Mesendoderm (in vitro differentiated cells): ENCODE results near the gene MYO15B.

ENCODE experiments used
- DNase-seq: peaks from one replicate; pipeline ENCODE4 v3.0.0; 2013
- H2AK5ac ChIP-seq: 2 replicates; pipeline ENCODE4 v1.6.1; 2013; ENCODE audit warnings: low read length, inconsistent platforms
- H2BK120ac ChIP-seq: 2 replicates; pipeline ENCODE4 v1.6.1; 2013; ENCODE audit warnings: low read depth, mild to moderate bottlenecking, low read length, moderate library complexity, mixed read lengths
- H2BK15ac ChIP-seq: replicated peaks from 2 replicates; pipeline ENCODE4 v1.6.1; 2013; ENCODE audit warnings: low read depth, mild to moderate bottlenecking, moderate library complexity
- H2BK5ac ChIP-seq: 2 replicates; pipeline ENCODE4 v1.6.1; 2013; ENCODE audit warnings: low read length, inconsistent platforms
- H3K18ac ChIP-seq: 2 replicates; pipeline ENCODE4 v1.6.1; 2013; ENCODE audit warnings: mild to moderate bottlenecking, low read length, mixed read lengths
- H3K23ac ChIP-seq: one replicate; pipeline ENCODE4 v1.6.1; 2013; ENCODE audit warnings: low read length
- H3K27ac ChIP-seq: 2 replicates; pipeline ENCODE4 v1.5.1; 2013; ENCODE audit warnings: low read depth, mild to moderate bottlenecking, inconsistent platforms, low read length, moderate library complexity
- H3K27me3 ChIP-seq: 2 replicates; pipeline ENCODE4 v1.6.1; 2013; ENCODE audit warnings: low read length, control low read depth, mild to moderate bottlenecking, inconsistent platforms; ENCODE audit not compliant: insufficient read depth, poor library complexity
- H3K36me3 ChIP-seq: 2 replicates; pipeline ENCODE4 v1.6.1; 2013; ENCODE audit warnings: low read length, inconsistent platforms; ENCODE audit not compliant: control insufficient read depth, insufficient read depth
- H3K4ac ChIP-seq: one replicate; pipeline ENCODE4 v1.6.1; 2013; ENCODE audit warnings: low read depth, mild to moderate bottlenecking, low read length, moderate library complexity
- H3K4me1 ChIP-seq: 2 replicates; pipeline ENCODE4 v1.6.1; 2013; ENCODE audit warnings: low read depth, low read length, inconsistent platforms; ENCODE audit not compliant: control insufficient read depth
- H3K4me2 ChIP-seq: 2 replicates; pipeline ENCODE4 v1.6.1; 2013; ENCODE audit warnings: low read length
- H3K4me3 ChIP-seq: 2 replicates; pipeline ENCODE4 v1.5.1; 2013; ENCODE audit warnings: mild to moderate bottlenecking, low read length
- H3K56ac ChIP-seq: one replicate; pipeline ENCODE4 v1.6.1; 2013; ENCODE audit warnings: low read length
- H3K79me1 ChIP-seq: 2 replicates; pipeline ENCODE4 v1.6.1; 2013; ENCODE audit warnings: low read length, inconsistent platforms
- H3K79me2 ChIP-seq: 2 replicates; pipeline ENCODE4 v1.6.1; 2013; ENCODE audit warnings: mild to moderate bottlenecking, low read length; ENCODE audit not compliant: control insufficient read depth, insufficient read depth
- H3K9ac ChIP-seq: 2 replicates; pipeline ENCODE4 v1.6.1; 2013; ENCODE audit warnings: low read length, inconsistent platforms
- H4K5ac ChIP-seq: one replicate; pipeline ENCODE4 v1.6.1; 2013; ENCODE audit warnings: low read length
- H4K8ac ChIP-seq: one replicate; pipeline ENCODE4 v1.6.1; 2013; ENCODE audit warnings: low read depth, mild to moderate bottlenecking, control low read depth, low read length, moderate library complexity
- WGBS: extraction: QIAGEN DNeasy Blood & Tissue Kit; methylation state at CpG from one replicate; pipeline ENCODE4 v1.1.7; 2013; ENCODE audit warnings: low lambda C conversion rate, missing lambda C conversion rate; ENCODE audit not compliant: insufficient coverage; ENCODE audit errors: extremely low coverage; 5-methylcytosine and 5-hydroxymethylcytosine counted together

Gene MYO15B

DNA sequence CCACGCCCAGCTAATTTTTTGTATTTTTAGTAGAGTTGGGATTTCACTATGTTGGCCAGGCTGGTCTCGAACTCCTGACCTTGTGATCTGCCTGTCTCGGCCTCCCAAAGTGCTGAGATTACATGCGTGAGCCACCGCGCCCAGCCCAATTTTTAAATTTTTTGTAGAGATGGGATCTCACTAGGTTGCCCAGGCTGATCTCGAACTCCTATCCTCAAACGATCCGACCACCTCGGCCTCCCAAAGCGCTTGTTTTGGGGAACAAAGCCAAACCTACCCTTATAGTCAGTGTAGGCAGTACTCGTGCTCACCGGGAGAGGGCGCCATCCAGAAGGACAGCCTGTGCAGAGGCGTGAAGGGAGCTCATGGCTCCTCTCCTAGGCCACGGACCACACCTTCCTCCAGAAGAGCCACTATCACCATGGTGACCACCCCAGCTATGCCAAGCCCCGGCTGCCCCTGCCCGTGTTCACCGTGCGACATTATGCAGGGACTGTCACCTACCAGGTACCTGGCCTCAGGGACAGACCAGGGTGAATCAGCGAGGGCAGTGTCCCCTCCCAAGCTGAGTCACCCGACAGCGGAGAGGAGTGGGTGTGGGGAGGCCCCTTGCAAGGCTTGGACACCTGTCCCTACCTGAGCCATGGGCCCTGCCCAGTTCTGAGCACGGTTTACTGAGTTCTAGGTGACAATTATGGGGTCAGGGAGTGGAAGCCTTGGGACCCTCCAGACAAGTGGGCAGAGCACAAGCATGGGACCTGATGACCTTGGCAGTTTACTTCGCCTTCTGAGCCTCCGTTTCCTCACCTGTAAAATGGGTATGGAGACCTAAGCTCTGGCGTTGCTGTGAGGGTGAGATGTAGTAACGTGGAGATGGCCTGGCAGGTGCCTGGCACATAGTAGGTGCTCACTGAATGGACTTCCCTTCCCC, 13.7 kb downstream of the MYO15B start:
- Histone ChIP-seq H3K27me3 (no peaks in the 10 kb centered on the region), H3K4me2 (no peak overlapping the region), H3K56ac (no peak overlapping the region), H3K4me3 (no peak overlapping the region), H3K36me3 (no peaks in the 10 kb centered on the region), H2BK15ac (no peak overlapping the region), H2BK5ac (no peak overlapping the region), H3K4me1 (no peaks in the 10 kb centered on the region), H3K23ac (no peak overlapping the region), H2AK5ac (no peak overlapping the region), H4K5ac (no peak overlapping the region), H3K79me2 (no peaks in the 10 kb centered on the region), H3K18ac (no peak overlapping the region), H4K8ac (no peak overlapping the region), H2BK120ac (no peak overlapping the region), H3K4ac (no peak overlapping the region), H3K79me1 (no peaks in the 10 kb centered on the region), H3K27ac (no peak overlapping the region), H3K9ac (no peak overlapping the region)
- no CpG with 5 or more reads among the region's 28 CpGs for WGBS
- DNase-seq, result peak; percentile 86

DNA sequence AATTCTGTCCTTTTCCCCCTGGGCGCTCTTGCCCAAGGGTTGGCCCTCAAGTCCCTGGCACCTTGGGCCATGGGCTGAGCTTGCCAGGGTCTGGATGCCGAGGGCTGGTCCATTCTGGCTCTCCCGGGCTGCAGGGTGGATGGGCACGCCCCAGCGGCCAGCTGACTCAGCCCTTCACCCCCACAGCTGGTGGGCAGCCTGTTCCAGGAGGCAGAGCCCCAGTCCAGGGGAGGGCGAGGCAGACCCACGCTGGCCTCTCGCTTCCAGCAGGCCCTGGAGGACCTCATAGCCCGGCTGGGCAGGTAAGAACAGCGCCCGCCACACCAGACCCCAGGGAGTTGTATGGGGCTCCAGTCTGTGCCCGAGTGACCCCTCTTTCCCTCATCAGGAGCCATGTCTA, 15.0 kb downstream of the MYO15B start:
- Histone ChIP-seq H3K4ac (no peak overlapping the region), H3K79me2 (no peaks in the 10 kb centered on the region), H2BK15ac (no peak overlapping the region), H3K4me3 (no peak overlapping the region), H3K36me3 (no peaks in the 10 kb centered on the region), H3K9ac (no peak overlapping the region), H4K5ac (no peak overlapping the region), H3K27me3 (no peaks in the 10 kb centered on the region), H3K4me2 (no peak overlapping the region), H3K18ac (no peak overlapping the region), H3K23ac (no peak overlapping the region), H3K56ac (no peak overlapping the region), H3K79me1 (no peaks in the 10 kb centered on the region), H2BK5ac (no peak overlapping the region), H2AK5ac (no peak overlapping the region), H2BK120ac (no peak overlapping the region), H3K4me1 (no peaks in the 10 kb centered on the region), H4K8ac (no peak overlapping the region), H3K27ac (no peak overlapping the region)
- DNase-seq, result no peak
- WGBS, result no CpG with 5 or more reads among the region's 12 CpGs

DNA sequence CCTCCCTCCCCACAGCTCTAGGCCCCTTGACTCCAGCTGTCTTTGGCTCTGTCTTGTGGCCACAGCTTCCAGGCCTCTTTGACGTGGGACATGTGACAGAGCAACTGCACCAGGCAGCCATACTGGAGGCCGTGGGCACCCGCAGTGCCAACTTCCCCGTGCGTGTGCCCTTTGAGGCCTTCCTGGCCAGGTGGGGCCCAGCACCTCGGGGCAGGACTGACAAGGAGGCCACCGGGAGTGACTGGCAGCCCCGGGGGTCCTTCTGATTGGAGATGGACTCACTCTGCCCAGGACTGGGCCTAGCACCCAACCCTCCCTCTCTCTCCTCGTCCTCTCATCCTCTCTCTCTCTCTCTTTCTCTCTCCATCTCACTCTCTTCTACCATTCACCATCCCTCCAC, 15.5 kb downstream of the MYO15B start:
- no peak for DNase-seq
- Histone ChIP-seq H2BK15ac (no peak overlapping the region), H3K23ac (no peak overlapping the region), H4K8ac (no peak overlapping the region), H3K27ac (no peak overlapping the region), H3K4ac (no peak overlapping the region), H3K4me1 (no peaks in the 10 kb centered on the region), H3K4me3 (no peak overlapping the region), H3K27me3 (no peaks in the 10 kb centered on the region), H2BK5ac (no peak overlapping the region), H2AK5ac (no peak overlapping the region), H3K36me3 (no peaks in the 10 kb centered on the region), H3K4me2 (no peak overlapping the region), H3K79me1 (no peaks in the 10 kb centered on the region), H3K56ac (no peak overlapping the region), H2BK120ac (no peak overlapping the region), H3K79me2 (no peaks in the 10 kb centered on the region), H3K9ac (no peak overlapping the region), H4K5ac (no peak overlapping the region), H3K18ac (no peak overlapping the region)
- no CpG with 5 or more reads among the region's 9 CpGs for WGBS

DNA sequence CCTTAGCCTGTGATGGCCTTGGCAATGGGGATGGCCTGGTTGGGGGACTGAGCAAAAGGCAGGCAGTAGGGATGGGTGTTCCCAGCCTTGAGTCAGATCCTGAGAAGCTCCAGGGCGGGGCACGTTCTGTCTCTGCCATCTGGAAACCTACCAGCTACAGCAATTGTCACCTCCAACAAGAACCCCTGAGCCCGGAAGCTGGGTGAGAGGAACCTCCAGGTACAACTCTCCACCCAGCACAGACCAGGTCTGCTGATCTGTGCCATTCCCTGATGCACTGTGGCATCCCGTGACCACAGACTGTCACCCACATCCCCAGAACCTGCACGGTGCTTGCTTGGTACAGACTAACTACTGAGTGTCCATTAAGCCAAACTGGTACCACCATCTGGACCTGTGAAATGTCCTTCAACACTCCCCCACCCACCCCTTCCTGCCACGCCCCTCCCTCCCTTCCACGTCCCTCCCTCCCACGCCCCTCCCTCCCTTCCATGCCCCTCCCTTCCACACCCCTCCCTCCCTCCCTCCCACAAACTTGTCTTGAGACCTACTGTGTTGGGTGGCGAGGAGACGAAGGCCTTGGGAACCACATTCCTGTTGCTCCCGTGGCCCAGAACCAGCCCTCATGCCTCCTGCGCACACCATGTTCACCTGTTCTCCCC, 16.6 kb downstream of the MYO15B start:
- Histone ChIP-seq H2BK120ac (no peak overlapping the region), H2AK5ac (no peak overlapping the region), H3K23ac (no peak overlapping the region), H4K8ac (no peak overlapping the region), H2BK5ac (no peak overlapping the region), H3K79me1 (no peaks in the 10 kb centered on the region), H3K9ac (no peak overlapping the region), H3K4me1 (no peaks in the 10 kb centered on the region), H3K27ac (no peak overlapping the region), H2BK15ac (no peak overlapping the region), H3K56ac (no peak overlapping the region), H4K5ac (no peak overlapping the region), H3K4ac (no peak overlapping the region), H3K18ac (no peak overlapping the region), H3K36me3 (no peaks in the 10 kb centered on the region), H3K4me2 (no peak overlapping the region), H3K27me3 (no peaks in the 10 kb centered on the region), H3K4me3 (no peak overlapping the region), H3K79me2 (no peaks in the 10 kb centered on the region)
- WGBS, result no CpG with 5 or more reads among the region's 12 CpGs
- no peak for DNase-seq

DNA sequence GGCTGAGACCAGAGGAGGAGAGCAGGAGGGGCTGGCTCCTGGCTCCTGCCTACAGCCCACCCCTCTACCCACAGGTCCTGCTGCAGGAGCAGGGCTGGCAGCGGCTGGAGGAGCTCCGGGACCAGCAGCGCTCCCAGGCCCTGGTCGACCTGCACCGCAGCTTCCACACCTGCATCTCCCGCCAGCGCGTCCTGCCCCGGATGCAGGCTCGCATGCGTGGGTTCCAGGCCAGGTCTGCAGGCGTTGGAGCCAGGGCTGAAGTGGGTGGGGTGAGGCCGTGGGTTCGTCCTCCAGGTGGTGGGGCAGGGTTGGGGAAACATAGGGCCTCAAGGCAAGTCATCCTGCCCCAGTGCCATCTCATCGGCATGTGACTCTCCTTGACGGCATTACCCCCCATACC, 18.2 kb downstream of the MYO15B start:
- no peak for DNase-seq
- Histone ChIP-seq H4K8ac (no peak overlapping the region), H4K5ac (no peak overlapping the region), H3K4me1 (no peaks in the 10 kb centered on the region), H3K27ac (no peak overlapping the region), H3K4ac (no peak overlapping the region), H2AK5ac (no peak overlapping the region), H2BK120ac (no peak overlapping the region), H3K23ac (no peak overlapping the region), H3K56ac (no peak overlapping the region), H3K18ac (no peak overlapping the region), H3K9ac (no peak overlapping the region), H3K36me3 (no peaks in the 10 kb centered on the region), H2BK15ac (no peak overlapping the region), H3K27me3 (no peaks in the 10 kb centered on the region), H3K79me2 (no peaks in the 10 kb centered on the region), H2BK5ac (no peak overlapping the region), H3K4me2 (no peak overlapping the region), H3K79me1 (no peaks in the 10 kb centered on the region), H3K4me3 (no peak overlapping the region)
- no CpG with 5 or more reads among the region's 16 CpGs for WGBS
